Activated CD8-positive, alpha-beta memory T cell treated with anti-CD3 and anti-CD28 coated beads for 24 hours (primary cell): ENCODE data around the gene STAU1.
"Not testable (repeated sequence)": the region's sequence is repeated elsewhere in the genome, so short reads cannot be mapped to it uniquely, and the experiment has no call there.

Experiments
- DNase-seq: peaks from one replicate; pipeline ENCODE4 v3.0.0-alpha.2; 2020

The STAU1 gene

DNA sequence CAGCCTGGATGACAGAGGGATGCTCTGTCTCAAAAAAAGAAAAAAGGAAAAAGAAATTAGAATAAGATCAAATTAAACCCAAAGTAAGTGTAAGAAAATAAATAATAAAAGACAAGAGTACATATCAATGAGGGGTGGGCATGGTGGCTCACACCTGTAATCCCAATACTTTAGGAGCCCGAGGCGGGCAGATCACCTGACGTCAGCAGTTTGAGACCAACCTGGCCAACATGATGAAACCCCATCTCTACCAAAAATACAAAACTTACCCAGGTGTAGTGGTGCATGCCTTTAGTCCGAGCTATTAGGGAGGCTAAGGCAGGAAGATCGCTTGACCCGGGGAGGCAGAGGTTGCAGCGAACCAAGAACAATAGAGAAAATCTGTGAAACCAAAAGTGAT is 14.9 kb upstream of the STAU1 start:
- DNase-seq: no peak

DNA sequence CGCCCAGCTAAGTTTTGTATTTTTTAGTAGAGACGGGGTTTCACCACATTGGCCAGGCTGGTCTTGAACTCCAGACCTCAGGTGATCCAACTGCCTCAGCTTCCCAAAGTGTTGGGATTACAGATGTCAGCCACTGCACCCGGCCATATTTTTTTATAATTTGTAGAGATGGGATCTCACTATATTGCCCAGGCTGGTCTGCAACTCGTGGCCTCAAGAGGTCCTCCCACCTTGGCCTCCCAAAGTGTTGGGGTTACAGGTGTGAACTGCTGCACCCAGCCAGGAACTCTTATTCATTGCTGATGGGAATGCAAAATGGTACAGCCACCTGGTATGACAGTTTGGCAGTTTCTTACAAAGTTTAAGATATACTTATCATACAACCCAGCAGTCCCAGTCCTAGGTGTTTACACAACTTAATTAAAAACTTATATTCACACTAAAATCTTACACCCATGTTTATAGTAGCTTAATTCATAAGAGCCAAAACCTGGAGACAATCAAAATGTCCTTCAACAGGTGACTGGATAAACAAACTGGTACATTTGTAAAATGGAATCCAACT is 11.7 kb upstream of the STAU1 start:
- DNase-seq: no peak

- peak; percentile 11 for DNase-seq
These were observed 4.9 kb upstream of the STAU1 start for GRCh38 chr20:49192944-49193518.

GRCh38 chr20:49187330-49187850 is 744 bp downstream of the STAU1 start:
- DNase-seq: peak; percentile 69

DNA sequence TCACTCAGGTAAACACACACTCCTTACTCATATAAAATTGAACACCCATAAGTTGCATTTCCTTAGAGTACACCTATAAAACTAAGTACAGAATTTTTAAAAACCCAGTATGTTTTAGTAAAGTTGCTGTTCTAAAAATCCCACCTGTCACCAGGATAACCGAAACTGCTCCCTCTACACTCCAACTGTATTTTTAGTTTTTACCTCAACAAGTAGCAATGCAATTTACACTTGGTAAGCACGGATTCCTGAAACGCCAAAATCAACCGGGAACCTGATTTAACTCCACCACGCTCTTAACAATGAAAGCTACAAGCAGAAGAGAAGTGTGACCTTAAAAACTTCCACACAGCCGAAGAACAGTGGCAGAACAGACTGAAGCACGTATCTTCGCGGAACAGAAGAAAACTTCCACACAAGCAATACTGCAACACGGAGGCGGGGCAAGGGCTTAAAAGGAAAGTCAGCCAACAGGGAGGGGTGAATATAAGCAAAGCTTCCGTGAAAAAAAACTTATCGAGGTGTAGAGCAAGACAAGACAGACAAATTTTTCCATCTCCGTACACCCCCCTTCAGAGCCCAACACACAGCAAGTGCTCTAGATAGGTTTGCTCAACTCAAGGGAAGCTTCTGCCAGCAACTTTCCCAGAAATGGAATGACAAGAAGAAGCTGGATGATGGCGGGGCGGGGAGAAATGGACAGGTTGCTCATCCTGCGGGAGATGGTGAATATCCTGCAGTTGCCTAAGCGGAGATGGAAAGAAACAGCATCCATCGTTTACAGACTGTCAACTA is 1.4 kb downstream of the STAU1 start:
- peak; percentile 80 for DNase-seq

DNA sequence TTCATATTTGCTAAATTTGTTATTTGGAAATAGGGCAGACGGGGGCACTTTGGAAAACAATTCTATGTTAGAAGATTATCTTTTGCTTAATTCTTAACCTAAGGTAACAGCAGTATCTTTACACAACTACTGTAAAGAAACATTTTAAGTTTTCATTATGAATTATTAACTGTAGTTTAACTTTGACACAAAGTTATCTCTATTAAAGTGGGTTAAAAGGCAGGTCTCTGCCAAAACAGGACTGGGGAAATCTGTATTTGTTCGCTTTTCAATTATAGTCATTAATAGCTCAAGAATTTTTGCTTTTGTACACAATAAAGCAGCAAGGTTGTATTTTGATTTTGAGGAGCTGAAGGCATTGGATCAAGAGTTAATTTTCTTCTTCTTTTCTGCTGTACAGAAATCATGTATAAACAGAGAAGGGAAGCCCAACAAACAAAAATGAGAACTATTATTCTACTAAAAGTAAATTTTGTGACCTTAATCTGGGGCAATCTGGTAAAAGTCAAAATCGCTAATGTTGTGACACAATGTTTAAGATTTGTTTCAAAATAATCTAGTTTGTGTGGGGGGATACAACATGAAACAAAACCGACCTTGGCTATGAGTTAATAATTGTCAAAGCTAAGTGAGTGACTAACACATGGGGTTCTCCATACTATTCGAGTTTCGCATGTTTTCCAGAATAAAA is 2.9 kb downstream of the STAU1 start:
- DNase-seq: no peak

DNA sequence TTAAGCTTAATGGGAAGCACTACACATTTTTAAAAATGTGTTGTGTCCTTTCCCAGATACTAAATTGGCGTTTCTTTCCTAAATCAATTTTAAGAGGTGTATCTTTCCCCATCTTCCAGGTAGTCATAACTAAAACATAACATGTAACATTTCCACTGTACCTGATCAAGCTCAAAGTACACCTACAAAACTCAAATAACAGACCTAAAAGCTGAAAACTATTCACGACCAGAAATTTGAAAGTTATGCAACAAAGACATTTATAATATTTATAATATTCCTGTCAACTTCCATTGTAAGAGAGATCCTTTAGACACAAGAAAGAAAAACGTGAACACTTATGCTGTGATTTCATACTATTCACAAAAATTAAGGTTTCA is 3.5 kb downstream of the STAU1 start:
- DNase-seq: no peak

GRCh38 chr20:49184084-49184501 is 4.0 kb downstream of the STAU1 start:
- not testable (repeated sequence) for DNase-seq

- DNase-seq: no peak
These were observed 4.7 kb downstream of the STAU1 start for GRCh38 chr20:49183444-49183843.

DNA sequence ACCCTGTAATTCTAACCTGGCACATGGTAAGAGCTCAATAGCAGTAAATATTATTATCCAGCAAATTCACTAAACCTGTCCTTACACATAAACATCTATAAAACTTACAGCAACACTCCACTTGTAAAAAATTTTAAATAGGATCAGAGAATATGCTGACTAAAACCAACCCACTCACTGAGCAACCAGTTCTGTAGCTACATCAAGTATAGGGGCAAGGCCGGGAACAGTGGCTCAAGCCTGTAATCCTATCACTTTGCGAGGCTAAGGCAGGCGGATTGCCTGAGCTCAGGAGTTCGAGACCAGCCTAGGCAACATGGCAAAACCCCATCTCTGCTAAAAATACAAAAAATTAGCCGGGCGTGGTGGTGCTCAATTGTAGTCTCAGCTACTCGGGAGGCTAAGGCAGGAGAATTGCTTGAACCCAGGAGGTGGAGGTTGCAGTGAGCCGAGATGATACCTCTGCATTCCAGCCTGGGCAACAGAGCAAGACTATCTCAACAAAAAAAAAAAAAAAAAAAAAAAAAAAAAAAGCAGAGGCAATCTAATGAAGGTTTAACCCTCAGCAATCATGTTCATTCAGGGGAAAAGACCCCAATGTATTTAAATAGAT is 6.8 kb downstream of the STAU1 start:
- no peak for DNase-seq

GRCh38 chr20:49179368-49180277 is 8.5 kb downstream of the STAU1 start:
- DNase-seq: no peak

GRCh38 chr20:49174183-49174582 is 14.0 kb downstream of the STAU1 start:
- no peak for DNase-seq

- no peak for DNase-seq
These were observed 15.7 kb downstream of the STAU1 start for GRCh38 chr20:49172413-49172812.

DNA sequence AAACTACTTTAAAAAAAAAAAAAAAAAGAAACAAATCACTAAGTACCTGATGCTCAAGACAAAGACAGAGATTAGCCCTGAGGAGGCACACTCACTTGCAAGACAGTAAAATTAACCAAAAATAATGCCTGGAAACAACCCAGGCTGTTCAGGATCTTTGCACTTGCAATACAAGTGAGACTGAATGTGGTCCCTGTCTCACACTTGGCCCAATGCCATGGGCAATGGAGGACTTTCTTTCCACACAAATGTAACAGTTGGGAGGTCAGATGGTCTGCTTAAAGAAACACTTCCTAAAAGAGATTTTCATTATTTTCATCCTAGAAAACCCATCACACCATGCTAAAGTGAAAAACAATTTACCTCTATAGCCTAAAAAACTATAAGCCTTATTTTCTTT is 16.2 kb downstream of the STAU1 start:
- DNase-seq: no peak

- no peak for DNase-seq
These were observed 17.4 kb downstream of the STAU1 start for GRCh38 chr20:49170714-49171113.

DNA sequence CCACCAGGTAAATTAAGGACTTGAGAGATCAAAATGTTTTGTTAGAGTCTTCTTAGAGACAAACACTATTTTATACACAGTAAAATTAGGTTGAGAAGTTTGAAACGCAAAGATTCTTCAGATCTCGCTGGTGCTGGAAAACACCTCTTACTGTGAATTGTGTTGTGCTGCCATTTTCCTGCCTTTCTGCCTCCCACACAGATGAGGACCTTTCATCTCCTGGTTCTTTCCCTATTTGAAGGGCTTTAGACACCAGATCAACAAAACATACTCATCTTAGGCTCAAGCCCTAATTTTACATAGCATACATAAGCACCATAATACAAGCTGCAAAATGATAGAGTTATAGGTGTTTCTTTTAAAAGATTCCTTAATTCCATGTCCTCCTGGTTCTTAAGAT is 18.6 kb downstream of the STAU1 start:
- DNase-seq: no peak

GRCh38 chr20:49168864-49169263 is 19.3 kb downstream of the STAU1 start:
- DNase-seq: not testable (repeated sequence)

DNA sequence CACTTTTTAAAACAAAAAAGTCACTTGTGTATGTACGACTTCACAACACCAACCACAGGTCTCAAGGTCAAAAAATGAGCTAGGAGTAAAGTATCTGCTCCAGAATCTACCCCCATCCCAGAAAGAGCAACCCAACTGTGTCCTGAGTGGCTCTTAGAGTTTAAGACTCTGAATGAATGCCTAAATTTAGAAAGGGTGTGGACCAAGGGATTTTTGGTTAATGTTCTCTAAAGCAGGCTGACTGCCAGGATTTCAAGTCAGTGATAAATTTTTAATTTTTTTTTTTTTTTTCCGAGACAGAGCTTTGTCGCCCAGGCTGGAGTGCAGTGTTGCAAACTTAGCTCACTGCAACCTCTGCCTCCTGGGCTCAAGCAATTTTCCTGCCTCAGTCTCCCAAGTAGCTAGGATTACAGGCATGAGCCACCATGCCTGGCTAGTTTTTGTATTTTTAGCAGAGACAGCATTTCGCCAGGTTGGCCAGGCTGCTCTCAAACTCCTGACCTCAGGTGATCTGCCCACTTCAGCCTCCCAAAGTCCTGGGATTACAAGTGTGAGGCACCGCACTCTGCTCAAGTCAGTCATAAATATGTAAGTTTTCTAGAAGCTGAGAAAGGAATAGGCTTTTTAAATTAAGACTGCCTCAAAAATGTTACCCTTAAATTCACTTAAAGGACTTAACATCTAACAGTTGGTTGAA is 20.2 kb downstream of the STAU1 start:
- no peak for DNase-seq

- DNase-seq: no peak
These were observed 21.3 kb downstream of the STAU1 start for GRCh38 chr20:49166534-49167449.

- DNase-seq: no peak
These were observed 22.5 kb downstream of the STAU1 start for GRCh38 chr20:49165611-49166010.
